Activated CD8-positive, alpha-beta memory T cell treated with anti-CD3 and anti-CD28 coated beads for 1 hour (primary cell): ENCODE data around the gene GPRIN1.
A peak's percentile ranks its signal among the peaks of the same experiment; 100 is the strongest.

Source experiments
- DNase-seq, 2 donors: peaks; one replicate each; pipeline ENCODE4 v3.0.0-alpha.2; 2020; ENCODE audit warnings: low read depth in 1 of 2; ENCODE audit errors: extremely low read depth in 1 of 2

The GPRIN1 gene

GRCh38 chr5:176643491-176644219 lies 33.7 kb upstream of the GPRIN1 start:
- DNase-seq, result no peak

GRCh38 chr5:176642675-176643490 lies 32.9 kb upstream of the GPRIN1 start:
- no peak for DNase-seq

- DNase-seq, result no peak
Measured at GRCh38 chr5:176640616-176641015, 30.7 kb upstream of the GPRIN1 start.

- DNase-seq, result no peak
Measured at GRCh38 chr5:176639981-176640380, 30.0 kb upstream of the GPRIN1 start.

GRCh38 chr5:176639208-176639607 lies 29.3 kb upstream of the GPRIN1 start:
- no peak for DNase-seq

- no peak for DNase-seq
Measured at GRCh38 chr5:176638437-176638836, 28.5 kb upstream of the GPRIN1 start.

- DNase-seq, result no peak
Measured at GRCh38 chr5:176637556-176637955, 27.6 kb upstream of the GPRIN1 start.

- no peak for DNase-seq
Measured at GRCh38 chr5:176636426-176636825, 26.5 kb upstream of the GPRIN1 start.

- no peak for DNase-seq
Measured at GRCh38 chr5:176633598-176633997, 23.6 kb upstream of the GPRIN1 start.

GRCh38 chr5:176632745-176633144 lies 22.8 kb upstream of the GPRIN1 start:
- DNase-seq, result no peak

GRCh38 chr5:176631383-176632200 lies 21.6 kb upstream of the GPRIN1 start:
- no peak for DNase-seq

GRCh38 chr5:176630681-176631222 lies 20.8 kb upstream of the GPRIN1 start:
- DNase-seq, result no peak

GRCh38 chr5:176629853-176630680 lies 20.1 kb upstream of the GPRIN1 start, which contains the start of the genes EIF4E1B and SNCB:
Gene EIF4E1B, plus strand, starts transcription at chr5:176630675. Its CDS starts 12,113 bp downstream, at chr5:176642788.
Gene SNCB, minus strand, starts transcription at chr5:176630534. Its CDS starts 880 bp downstream, at chr5:176629654.
- DNase-seq, result peak in 1 of 2 donors; percentile 31

GRCh38 chr5:176629317-176629852 lies 19.4 kb upstream of the GPRIN1 start:
- no peak for DNase-seq

GRCh38 chr5:176628406-176629228 lies 18.7 kb upstream of the GPRIN1 start:
- no peak for DNase-seq

GRCh38 chr5:176627582-176627981 lies 17.6 kb upstream of the GPRIN1 start:
- no peak for DNase-seq

GRCh38 chr5:176626876-176627236 lies 16.9 kb upstream of the GPRIN1 start:
- DNase-seq, result no peak

GRCh38 chr5:176625966-176626875 lies 16.3 kb upstream of the GPRIN1 start:
- DNase-seq, result no peak
